ENCODE measurements around the gene LIN7C.

The LIN7C gene

GRCh38 chr11:27507557-27508322, 1.2 kb upstream of the LIN7C start:
- DNase-seq (ENCODE audit: low read depth in 2 of 2) = no peak

- DNase-seq (ENCODE audit: low read depth in 2 of 2) = no peak
Observed at GRCh38 chr11:27505781-27506180, 788 bp downstream of the LIN7C start.

- DNase-seq (ENCODE audit: low read depth in 2 of 2) = no peak
Observed at GRCh38 chr11:27504205-27504604, 2.4 kb downstream of the LIN7C start.

GRCh38 chr11:27501100-27501499, 5.5 kb downstream of the LIN7C start:
- DNase-seq (ENCODE audit: low read depth in 2 of 2) = no peak

GRCh38 chr11:27497911-27498310, 8.7 kb downstream of the LIN7C start:
- no peak for DNase-seq (ENCODE audit: low read depth in 2 of 2)

GRCh38 chr11:27497284-27497866, 9.2 kb downstream of the LIN7C start:
- DNase-seq (ENCODE audit: low read depth in 2 of 2) = no peak

- DNase-seq (ENCODE audit: low read depth in 2 of 2) = no peak
Observed at GRCh38 chr11:27496461-27496860, 10.1 kb downstream of the LIN7C start.

- DNase-seq (ENCODE audit: low read depth in 2 of 2) = no peak
Observed at GRCh38 chr11:27495710-27496300, 10.8 kb downstream of the LIN7C start.

- no peak for DNase-seq (ENCODE audit: low read depth in 2 of 2)
Observed at GRCh38 chr11:27489092-27489491, 17.5 kb downstream of the LIN7C start.

- no peak for DNase-seq (ENCODE audit: low read depth in 2 of 2)
Observed at GRCh38 chr11:27487706-27488105, 18.9 kb downstream of the LIN7C start.

- DNase-seq (ENCODE audit: low read depth in 2 of 2) = no peak
Observed at GRCh38 chr11:27485930-27486773, 20.4 kb downstream of the LIN7C start.

GRCh38 chr11:27482793-27483192, 23.8 kb downstream of the LIN7C start:
- DNase-seq (ENCODE audit: low read depth in 2 of 2) = no peak

GRCh38 chr11:27481992-27482391, 24.6 kb downstream of the LIN7C start:
- no peak for DNase-seq (ENCODE audit: low read depth in 2 of 2)

- DNase-seq (ENCODE audit: low read depth in 2 of 2) = no peak
Observed at GRCh38 chr11:27477831-27478230, 28.7 kb downstream of the LIN7C start.

GRCh38 chr11:27477243-27477642, 29.3 kb downstream of the LIN7C start:
- no peak for DNase-seq (ENCODE audit: low read depth in 2 of 2)

GRCh38 chr11:27475622-27476021, 30.9 kb downstream of the LIN7C start:
- DNase-seq (ENCODE audit: low read depth in 2 of 2) = no peak

- DNase-seq (ENCODE audit: low read depth in 2 of 2) = no peak
Observed at GRCh38 chr11:27473017-27473406, 33.6 kb downstream of the LIN7C start.

GRCh38 chr11:27472398-27473016, 34.1 kb downstream of the LIN7C start, which contains the start of gene LGR4:
LGR4 (minus strand) TSS chr11:27472790; CDS start chr11:27472302, 488 bp downstream.
- DNase-seq (ENCODE audit: low read depth in 2 of 2) = peak; percentile 31 to 38

- DNase-seq (ENCODE audit: low read depth in 2 of 2) = no peak
Observed at GRCh38 chr11:27471589-27472397, 34.8 kb downstream of the LIN7C start.

GRCh38 chr11:27470826-27471588, 35.6 kb downstream of the LIN7C start:
- DNase-seq (ENCODE audit: low read depth in 2 of 2) = no peak

Data from stimulated activated CD4-positive, alpha-beta T cell treated with anti-CD3 and anti-CD28 coated beads, Interleukin-1b, Interleukin-23, amount 100 ng/mL, for 1 hour (primary cell).